Measurements from ENCODE around the gene GRAMD1A. TPM values are rescaled to one million over a fixed set of nuclear protein-coding genes. Genes with fewer than 3 reads are reported as not detected.
"Not testable (repeated sequence)": the region's sequence is repeated elsewhere in the genome, so short reads cannot be mapped to it uniquely, and the experiment has no call there.

The GRAMD1A gene
- total RNA-seq, 1 donor from 2014 or later = 61.9 TPM

DNA sequence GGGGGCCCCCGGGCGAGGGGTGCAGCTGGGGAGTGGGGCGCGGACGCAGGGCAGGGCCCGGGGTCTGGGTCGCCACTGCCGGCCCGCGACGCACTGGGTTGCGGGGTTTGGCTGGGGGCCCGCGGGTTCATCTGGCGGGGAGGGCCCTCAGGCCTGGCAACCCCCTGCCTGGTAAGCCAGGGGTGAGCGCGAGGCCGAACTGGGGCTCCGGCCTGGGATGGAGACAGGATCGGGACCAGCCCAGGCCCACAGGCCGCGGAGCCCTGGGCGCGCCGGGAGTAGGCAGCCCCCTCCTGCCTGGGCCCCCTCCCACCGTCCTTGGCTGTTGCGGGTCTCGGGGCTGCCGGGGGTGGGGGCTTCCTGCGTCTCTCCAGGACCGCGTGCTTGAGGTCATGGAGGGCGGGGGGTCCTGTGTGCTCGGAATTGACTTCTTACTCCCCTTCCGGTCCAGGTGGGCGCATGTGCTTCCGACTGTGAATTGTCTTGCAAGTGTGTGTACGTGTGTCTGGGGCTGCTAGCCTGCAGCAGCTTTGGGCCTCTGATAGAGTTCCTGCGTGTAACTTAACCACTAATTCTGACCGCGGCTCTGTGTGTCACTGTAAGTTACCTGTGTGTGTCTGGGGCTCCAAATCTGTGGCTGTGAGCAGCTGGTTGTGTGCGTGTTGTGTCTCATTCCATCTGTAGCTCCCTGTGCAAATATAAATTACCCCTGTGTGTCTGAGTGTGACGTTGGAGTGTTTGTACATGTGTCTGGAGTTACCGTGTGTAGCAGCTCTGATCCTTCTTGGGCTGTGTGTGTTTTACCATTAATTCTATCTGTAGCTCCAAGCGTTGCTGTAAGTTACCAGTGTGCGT lies 751 bp downstream of the GRAMD1A start:
- Histone ChIP-seq H3K27me3 (no peaks in the 10 kb centered on the region), H3K9me3 (no peaks in the 10 kb centered on the region), H3K4me3 (peak overlapping the region; percentile 70 to 93), H3K36me3 (no peaks in the 10 kb centered on the region), H3K4me1 (peaks cover 62% of the 10 kb centered on the region), H3K27ac (peak overlapping the region; percentile 98)
- no peak for DNase-seq (ENCODE audit: extremely low spot score in 2 of 2)
- TF ChIP-seq, protein P1, sequence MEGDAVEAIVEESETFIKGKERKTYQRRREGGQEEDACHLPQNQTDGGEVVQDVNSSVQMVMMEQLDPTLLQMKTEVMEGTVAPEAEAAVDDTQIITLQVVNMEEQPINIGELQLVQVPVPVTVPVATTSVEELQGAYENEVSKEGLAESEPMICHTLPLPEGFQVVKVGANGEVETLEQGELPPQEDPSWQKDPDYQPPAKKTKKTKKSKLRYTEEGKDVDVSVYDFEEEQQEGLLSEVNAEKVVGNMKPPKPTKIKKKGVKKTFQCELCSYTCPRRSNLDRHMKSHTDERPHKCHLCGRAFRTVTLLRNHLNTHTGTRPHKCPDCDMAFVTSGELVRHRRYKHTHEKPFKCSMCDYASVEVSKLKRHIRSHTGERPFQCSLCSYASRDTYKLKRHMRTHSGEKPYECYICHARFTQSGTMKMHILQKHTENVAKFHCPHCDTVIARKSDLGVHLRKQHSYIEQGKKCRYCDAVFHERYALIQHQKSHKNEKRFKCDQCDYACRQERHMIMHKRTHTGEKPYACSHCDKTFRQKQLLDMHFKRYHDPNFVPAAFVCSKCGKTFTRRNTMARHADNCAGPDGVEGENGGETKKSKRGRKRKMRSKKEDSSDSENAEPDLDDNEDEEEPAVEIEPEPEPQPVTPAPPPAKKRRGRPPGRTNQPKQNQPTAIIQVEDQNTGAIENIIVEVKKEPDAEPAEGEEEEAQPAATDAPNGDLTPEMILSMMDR (IDR thresholded peaks at IDR 0.05) = no peak
- TF ChIP-seq POLR2AphosphoS5 (IDR thresholded peaks at IDR 0.05; ENCODE audit: insufficient read depth in 1 of 2, low read depth in 1 of 2) = peak in 1 of 2 donors; percentile 42
- intact Hi-C loops (cut with DNase I) = no loop called here

DNA sequence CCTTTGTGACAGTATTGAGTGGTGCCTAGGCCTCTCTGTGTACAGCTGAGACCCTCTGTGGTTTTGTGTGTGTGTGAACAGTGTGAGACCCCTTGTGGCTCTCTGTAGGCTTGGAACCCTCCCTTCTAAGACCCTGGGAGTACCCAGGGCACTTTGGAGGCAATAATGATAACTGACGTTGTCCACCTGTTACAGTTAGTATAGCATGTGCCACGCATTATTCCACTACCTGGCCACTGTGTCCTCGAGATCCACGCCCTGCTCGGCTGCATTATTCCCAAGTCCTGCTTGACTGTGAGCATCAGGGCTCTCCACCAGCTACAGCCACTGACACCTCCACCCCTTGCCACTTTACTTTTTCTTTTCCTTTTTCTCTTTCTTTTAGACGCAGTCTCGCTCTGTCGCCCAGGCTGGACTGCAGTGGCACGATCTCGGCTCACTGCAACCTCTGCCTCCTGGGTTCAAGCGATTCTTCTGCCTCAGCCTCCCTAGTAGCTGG lies 2.0 kb downstream of the GRAMD1A start:
- Histone ChIP-seq H3K27me3 (no peaks in the 10 kb centered on the region), H3K27ac (no peak overlapping the region), H3K36me3 (no peaks in the 10 kb centered on the region), H3K9me3 (no peaks in the 10 kb centered on the region), H3K4me3 (no peak overlapping the region), H3K4me1 (peaks cover 62% of the 10 kb centered on the region)
- TF ChIP-seq POLR2AphosphoS5 (IDR thresholded peaks at IDR 0.05; ENCODE audit: insufficient read depth in 1 of 2, low read depth in 1 of 2) (no peak), POLR2A (IDR thresholded peaks at IDR 0.05) (no peak)
- TF ChIP-seq, protein P1 (IDR thresholded peaks at IDR 0.05) = no peak
- intact Hi-C loops (cut with DNase I) = no loop called here
- no peak for DNase-seq (ENCODE audit: extremely low spot score in 2 of 2)

DNA sequence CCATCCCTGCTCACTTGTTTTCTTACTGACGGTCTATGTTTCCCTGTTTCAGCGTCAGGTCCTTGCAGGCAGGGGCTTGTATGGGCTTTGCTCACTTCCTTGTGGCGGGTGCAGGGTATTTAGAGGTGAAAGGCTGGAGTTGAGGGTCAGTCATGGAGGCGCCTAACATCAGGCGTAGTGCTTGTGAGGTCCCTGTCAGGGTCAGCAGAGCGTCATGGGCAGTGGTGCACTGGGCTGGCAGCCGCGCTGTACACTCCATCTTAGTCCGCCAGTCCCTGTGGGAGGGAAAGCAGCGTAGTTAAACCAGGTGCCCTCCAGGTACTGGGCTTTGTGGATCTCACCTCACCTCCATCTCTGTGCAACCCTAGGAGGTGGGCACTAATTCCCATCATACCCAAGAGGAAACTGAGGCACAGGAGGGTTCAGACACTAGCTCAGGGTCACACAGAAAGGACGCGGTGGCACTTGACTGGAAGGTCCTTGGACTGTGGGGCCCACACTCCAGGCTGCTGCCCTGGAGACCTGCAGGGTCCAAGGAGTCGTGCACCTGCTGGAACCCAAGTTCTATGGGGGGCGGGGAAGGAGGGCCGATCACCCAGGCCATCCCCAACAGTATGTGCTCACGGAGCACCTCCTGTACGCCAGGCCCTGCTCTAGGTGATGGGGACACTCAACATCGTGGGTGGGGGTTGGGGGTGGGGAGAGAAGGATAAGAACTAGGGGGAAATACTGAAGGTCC lies 4.6 kb downstream of the GRAMD1A start:
- DNase-seq (ENCODE audit: extremely low spot score in 2 of 2) = no peak
- Histone ChIP-seq H3K9me3 (no peaks in the 10 kb centered on the region), H3K4me1 (peaks cover 52% of the 10 kb centered on the region), H3K27ac (no peak overlapping the region), H3K4me3 (no peak overlapping the region), H3K27me3 (no peaks in the 10 kb centered on the region), H3K36me3 (peaks cover 0 to 7% of the 10 kb centered on the region in 2 donors)
- intact Hi-C loops (cut with DNase I) = no loop called here
- TF ChIP-seq POLR2AphosphoS5 (IDR thresholded peaks at IDR 0.05; ENCODE audit: insufficient read depth in 1 of 2, low read depth in 1 of 2) (no peak), POLR2A (IDR thresholded peaks at IDR 0.05) (no peak)
- TF ChIP-seq, protein P1 (IDR thresholded peaks at IDR 0.05) = no peak

DNA sequence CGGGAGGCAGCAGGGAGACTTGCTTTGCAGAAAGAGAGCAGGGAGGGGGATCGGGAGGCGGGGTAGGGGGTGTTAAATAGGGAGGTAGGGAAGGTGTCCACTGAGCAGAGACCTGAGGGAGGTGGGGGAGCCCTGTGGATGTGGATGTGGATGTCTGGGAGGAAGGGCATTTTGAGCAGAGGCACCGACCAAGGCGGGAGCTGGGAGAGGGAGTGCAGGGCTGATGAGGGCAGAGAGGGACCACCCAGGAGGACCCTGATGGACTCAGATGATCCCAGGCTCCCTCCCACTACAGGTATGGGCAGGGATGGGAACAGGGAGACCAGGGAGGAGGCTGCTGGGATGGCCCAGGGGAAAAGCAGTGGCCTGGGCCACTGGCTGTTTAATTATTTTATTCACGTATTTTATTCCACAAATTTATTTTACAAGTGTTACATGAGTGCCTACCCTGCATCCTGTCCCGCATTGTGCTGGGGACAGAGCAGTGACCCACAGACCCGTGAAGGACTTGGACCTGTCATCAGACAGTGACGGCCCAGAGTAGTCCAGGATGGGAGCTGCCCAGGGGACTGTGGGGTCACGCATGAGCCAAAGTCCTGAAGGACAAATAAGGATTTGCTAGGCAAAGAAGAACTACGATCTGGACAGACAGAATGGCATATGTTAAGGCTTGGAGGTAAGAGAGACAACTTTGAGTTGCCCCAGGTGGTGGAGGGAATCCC lies 5.3 kb downstream of the GRAMD1A start:
- Histone ChIP-seq H3K4me3 (no peak overlapping the region), H3K36me3 (peaks cover 0 to 15% of the 10 kb centered on the region in 2 donors), H3K4me1 (peaks cover 48% of the 10 kb centered on the region), H3K9me3 (no peaks in the 10 kb centered on the region), H3K27me3 (no peaks in the 10 kb centered on the region), H3K27ac (no peak overlapping the region)
- DNase-seq (ENCODE audit: extremely low spot score in 2 of 2) = no peak
- intact Hi-C loops (cut with DNase I) = no loop called here
- TF ChIP-seq, protein P1 (IDR thresholded peaks at IDR 0.05) = no peak

DNA sequence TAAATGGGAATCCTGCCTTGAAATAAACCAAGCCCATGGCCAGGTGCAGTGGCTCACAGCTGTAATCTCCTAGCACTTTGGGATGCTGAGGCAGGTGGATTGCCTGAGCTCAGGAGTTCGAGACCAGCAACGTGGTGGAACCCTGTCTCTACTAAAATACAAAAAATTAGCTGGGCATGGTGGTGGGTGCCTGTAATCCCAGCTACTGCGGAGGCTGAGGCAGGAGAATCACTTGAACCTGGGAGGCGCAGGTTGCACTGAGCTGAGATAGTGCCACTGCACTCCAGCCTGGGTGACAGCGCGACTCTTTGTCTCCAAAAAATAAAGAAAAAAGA lies 5.9 kb downstream of the GRAMD1A start:
- H3K36me3 ChIP-seq = peaks cover 0 to 17% of the 10 kb centered on the region in 2 donors
- DNase-seq (ENCODE audit: extremely low spot score in 2 of 2); H3K27ac ChIP-seq: not testable (repeated sequence)

More for the DNA sequence above, 5.9 kb downstream of the GRAMD1A start:
- peaks cover 43% of the 10 kb centered on the region for H3K4me1 ChIP-seq
- H3K9me3 ChIP-seq; H3K4me3 ChIP-seq; intact Hi-C loops (cut with DNase I); H3K27me3 ChIP-seq: not testable (repeated sequence)

Data from vagina (tissue), 2 donors.